A673 (cell line): ENCODE data around the gene MAML3.

Experiments used
- EZH2 ChIP-seq: fragments of 200-600 bp; sonication (generic); IDR thresholded peaks from 2 replicates; pipeline ENCODE4 v1.6.1; 2017; ENCODE audit warnings: borderline replicate concordance, low read depth, mild to moderate bottlenecking, mixed read lengths, antibody characterized with exemption, low read length; ENCODE audit not compliant: poor library complexity, severe bottlenecking
- TF ChIP-seq, protein P1 (sequence below): fragments of 300-800, 200-600 bp; sonication (generic); conservative IDR thresholded peaks from 2 replicates; pipeline ENCODE4 v1.5.1; 2017; ENCODE audit warnings: low read depth, mild to moderate bottlenecking, antibody characterized with exemption, low read length, moderate library complexity, mixed read lengths

- TF ChIP-seq, protein P1, sequence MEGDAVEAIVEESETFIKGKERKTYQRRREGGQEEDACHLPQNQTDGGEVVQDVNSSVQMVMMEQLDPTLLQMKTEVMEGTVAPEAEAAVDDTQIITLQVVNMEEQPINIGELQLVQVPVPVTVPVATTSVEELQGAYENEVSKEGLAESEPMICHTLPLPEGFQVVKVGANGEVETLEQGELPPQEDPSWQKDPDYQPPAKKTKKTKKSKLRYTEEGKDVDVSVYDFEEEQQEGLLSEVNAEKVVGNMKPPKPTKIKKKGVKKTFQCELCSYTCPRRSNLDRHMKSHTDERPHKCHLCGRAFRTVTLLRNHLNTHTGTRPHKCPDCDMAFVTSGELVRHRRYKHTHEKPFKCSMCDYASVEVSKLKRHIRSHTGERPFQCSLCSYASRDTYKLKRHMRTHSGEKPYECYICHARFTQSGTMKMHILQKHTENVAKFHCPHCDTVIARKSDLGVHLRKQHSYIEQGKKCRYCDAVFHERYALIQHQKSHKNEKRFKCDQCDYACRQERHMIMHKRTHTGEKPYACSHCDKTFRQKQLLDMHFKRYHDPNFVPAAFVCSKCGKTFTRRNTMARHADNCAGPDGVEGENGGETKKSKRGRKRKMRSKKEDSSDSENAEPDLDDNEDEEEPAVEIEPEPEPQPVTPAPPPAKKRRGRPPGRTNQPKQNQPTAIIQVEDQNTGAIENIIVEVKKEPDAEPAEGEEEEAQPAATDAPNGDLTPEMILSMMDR, result no peak
- TF ChIP-seq EZH2, result no peak
These were observed 59.3 kb downstream of the MAML3 start for GRCh38 chr4:140094438-140095420.
